Fibroblast of lung (primary cell): ENCODE results near the gene OSBPL6. TPM values are rescaled to one million over a fixed set of nuclear protein-coding genes. Genes with fewer than 3 reads are reported as not detected.

Experiments
- DNase-seq, 2 donors: peaks; one replicate each; pipeline versions ENCODE4 v3.0.0 to v3.0.0-alpha.2; 2010; ENCODE audit warnings: low read depth in 2 of 2
- H2AFZ ChIP-seq: 2 replicates; pipeline ENCODE4 v1.5.1; 2012; ENCODE audit warnings: low read length, control low read depth, inconsistent platforms
- H3K27ac ChIP-seq: 2 replicates; pipeline ENCODE4 v1.5.1; 2011; ENCODE audit warnings: low read length, control low read depth; ENCODE audit not compliant: insufficient read depth
- H3K27me3 ChIP-seq: 2 replicates; pipeline ENCODE4 v1.5.1; 2011; ENCODE audit warnings: mild to moderate bottlenecking, low read length; ENCODE audit not compliant: control insufficient read depth, insufficient read depth
- H3K36me3 ChIP-seq: 2 replicates; pipeline ENCODE4 v1.5.1; 2011; ENCODE audit warnings: low read length; ENCODE audit not compliant: control insufficient read depth, insufficient read depth
- H3K4me1 ChIP-seq: 2 replicates; pipeline ENCODE4 v1.5.1; 2011; ENCODE audit warnings: low read length; ENCODE audit not compliant: control insufficient read depth, insufficient read depth; ENCODE audit errors: extremely low read depth
- H3K4me2 ChIP-seq: 2 replicates; pipeline ENCODE4 v1.5.1; 2011; ENCODE audit warnings: low read length, control low read depth; ENCODE audit not compliant: insufficient read depth; ENCODE audit errors: extremely low read depth
- H3K4me3 ChIP-seq, 4 experiments: fragments of 200-600 bp in 1 of 4; sonication (generic) in 1 of 4; replicated peaks in 1 of 4; 2 replicates each; pipeline ENCODE4 v1.5.1; 2011 to 2016; ENCODE audit warnings: low read length in 4 of 4, low read depth in 3 of 4, mild to moderate bottlenecking in 3 of 4, control low read depth in 2 of 4, inconsistent platforms in 1 of 4, mixed read lengths in 1 of 4; ENCODE audit not compliant: insufficient read depth in 1 of 4; ENCODE audit errors: control extremely low read depth in 1 of 4
- H3K79me2 ChIP-seq: 2 replicates; pipeline ENCODE4 v1.5.1; 2012; ENCODE audit warnings: mild to moderate bottlenecking, low read length, inconsistent platforms; ENCODE audit not compliant: control insufficient read depth, insufficient read depth
- H3K9ac ChIP-seq: 2 replicates; pipeline ENCODE4 v1.5.1; 2011; ENCODE audit warnings: mild to moderate bottlenecking, low read length, control low read depth; ENCODE audit not compliant: insufficient read depth
- H3K9me3 ChIP-seq: 2 replicates; pipeline ENCODE4 v1.5.1; 2012; ENCODE audit warnings: low read depth, low read length; ENCODE audit not compliant: control insufficient read depth, insufficient read depth
- H4K20me1 ChIP-seq: 2 replicates; pipeline ENCODE4 v1.5.1; 2011; ENCODE audit warnings: low read length; ENCODE audit not compliant: control insufficient read depth, insufficient read depth; ENCODE audit errors: extremely low read depth
- EZH2 ChIP-seq: IDR thresholded peaks from 2 replicates; pipeline ENCODE4 v1.5.1; 2012; ENCODE audit warnings: low read length, control low read depth, mild to moderate bottlenecking; ENCODE audit errors: missing control alignments
- polyA plus RNA-seq, 2 donors: library from polyadenylated mRNA; depleted of rRNA in 1 of 2; stranded (reverse) in 1 of 2; unstranded in 1 of 2; fragments of >200 nt; gene quantifications; 2 replicates each; pipeline ENCODE4 v1.2.1, GENCODE V29; 2011 to 2012; ENCODE audit warnings: missing spikeins in 1 of 2
- total RNA-seq: library from RNA; depleted of rRNA; stranded (reverse); fragments of >200 nt; gene quantifications from 2 replicates; pipeline ENCODE4 v1.2.1, GENCODE V29; 2014
- TF ChIP-seq, protein P1 (sequence below), 2 donors: IDR thresholded peaks in 1 of 2; conservative IDR thresholded peaks in 1 of 2; 1 replicate in 1 of 2; 2 replicates in 1 of 2; pipeline ENCODE4 v1.5.1; 2011 to 2012; ENCODE audit warnings: low read length in 2 of 2, control low read depth in 1 of 2, inconsistent platforms in 1 of 2, low read depth in 1 of 2, mild to moderate bottlenecking in 1 of 2

OSBPL6 gene
- total and polyA plus RNA-seq, 2 donors (not counting 1 experiment from before 2014, with no cell fraction given): 1.0 to 5.3 TPM

- H2AFZ ChIP-seq: no peak overlapping the region
- peaks cover 3% of the 10 kb centered on the region for H3K4me1 ChIP-seq
- no peak for TF ChIP-seq EZH2
- TF ChIP-seq, protein P1, sequence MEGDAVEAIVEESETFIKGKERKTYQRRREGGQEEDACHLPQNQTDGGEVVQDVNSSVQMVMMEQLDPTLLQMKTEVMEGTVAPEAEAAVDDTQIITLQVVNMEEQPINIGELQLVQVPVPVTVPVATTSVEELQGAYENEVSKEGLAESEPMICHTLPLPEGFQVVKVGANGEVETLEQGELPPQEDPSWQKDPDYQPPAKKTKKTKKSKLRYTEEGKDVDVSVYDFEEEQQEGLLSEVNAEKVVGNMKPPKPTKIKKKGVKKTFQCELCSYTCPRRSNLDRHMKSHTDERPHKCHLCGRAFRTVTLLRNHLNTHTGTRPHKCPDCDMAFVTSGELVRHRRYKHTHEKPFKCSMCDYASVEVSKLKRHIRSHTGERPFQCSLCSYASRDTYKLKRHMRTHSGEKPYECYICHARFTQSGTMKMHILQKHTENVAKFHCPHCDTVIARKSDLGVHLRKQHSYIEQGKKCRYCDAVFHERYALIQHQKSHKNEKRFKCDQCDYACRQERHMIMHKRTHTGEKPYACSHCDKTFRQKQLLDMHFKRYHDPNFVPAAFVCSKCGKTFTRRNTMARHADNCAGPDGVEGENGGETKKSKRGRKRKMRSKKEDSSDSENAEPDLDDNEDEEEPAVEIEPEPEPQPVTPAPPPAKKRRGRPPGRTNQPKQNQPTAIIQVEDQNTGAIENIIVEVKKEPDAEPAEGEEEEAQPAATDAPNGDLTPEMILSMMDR (conservative IDR thresholded peaks at IDR 0.05 in 1 of 2, IDR thresholded peaks at IDR 0.05 in 1 of 2; ENCODE audit: low read depth in 1 of 2, low read length in 2 of 2): no peak
- no peaks in the 10 kb centered on the region for H3K27me3 ChIP-seq
- H3K9me3 ChIP-seq: no peaks in the 10 kb centered on the region
- H3K4me2 ChIP-seq: no peak overlapping the region
- H3K4me3 ChIP-seq: no peak overlapping the region
- H4K20me1 ChIP-seq: no peaks in the 10 kb centered on the region
- no peak for DNase-seq
- H3K27ac ChIP-seq: no peak overlapping the region
- no peak overlapping the region for H3K9ac ChIP-seq
- H3K79me2 ChIP-seq: no peaks in the 10 kb centered on the region
- H3K36me3 ChIP-seq: no peaks in the 10 kb centered on the region
Observed at GRCh38 chr2:178417916-178418315, 223.6 kb downstream of the OSBPL6 start.

DNA sequence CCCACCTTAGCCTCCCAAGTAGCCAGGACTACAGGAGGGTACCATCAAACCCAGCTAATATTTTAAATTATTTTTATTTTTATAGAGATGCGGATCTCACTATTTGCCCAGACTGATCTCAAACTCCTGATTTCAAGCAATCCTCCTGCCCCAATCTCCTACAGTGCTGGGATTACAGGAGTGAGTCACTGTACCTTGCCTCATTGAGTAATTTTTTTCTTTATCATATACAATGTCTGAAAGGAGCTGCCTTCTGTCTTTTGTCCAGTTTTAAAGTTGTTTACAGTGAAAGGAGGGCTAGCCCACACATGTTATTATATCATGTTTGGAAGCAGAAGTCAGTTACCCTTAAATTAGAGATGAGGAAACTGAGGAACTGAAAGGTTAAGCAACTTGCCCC lies 224.1 kb downstream of the OSBPL6 start:
- Histone ChIP-seq H3K36me3 (no peaks in the 10 kb centered on the region), H2AFZ (no peak overlapping the region), H3K4me2 (no peak overlapping the region), H3K4me1 (peaks cover 3% of the 10 kb centered on the region), H3K79me2 (no peaks in the 10 kb centered on the region), H3K9ac (no peak overlapping the region), H3K4me3 (no peak overlapping the region), H3K9me3 (no peaks in the 10 kb centered on the region), H4K20me1 (no peaks in the 10 kb centered on the region), H3K27ac (no peak overlapping the region), H3K27me3 (no peaks in the 10 kb centered on the region)
- TF ChIP-seq, protein P1 (conservative IDR thresholded peaks at IDR 0.05 in 1 of 2, IDR thresholded peaks at IDR 0.05 in 1 of 2; ENCODE audit: low read depth in 1 of 2, low read length in 2 of 2): no peak
- TF ChIP-seq EZH2: no peak
- DNase-seq: peak in 1 of 2 donors; percentile 21

GRCh38 chr2:178419123-178419522 lies 224.8 kb downstream of the OSBPL6 start:
- no peaks in the 10 kb centered on the region for H3K79me2 ChIP-seq
- H3K4me1 ChIP-seq: peaks cover 3% of the 10 kb centered on the region
- H3K9me3 ChIP-seq: no peaks in the 10 kb centered on the region
- no peak overlapping the region for H3K27ac ChIP-seq
- H3K27me3 ChIP-seq: no peaks in the 10 kb centered on the region
- no peak overlapping the region for H3K4me2 ChIP-seq
- H3K9ac ChIP-seq: no peak overlapping the region
- no peaks in the 10 kb centered on the region for H3K36me3 ChIP-seq
- no peak overlapping the region for H3K4me3 ChIP-seq
- TF ChIP-seq, protein P1 (conservative IDR thresholded peaks at IDR 0.05 in 1 of 2, IDR thresholded peaks at IDR 0.05 in 1 of 2; ENCODE audit: low read depth in 1 of 2, low read length in 2 of 2): peak; percentile 20 to 41
- TF ChIP-seq EZH2: no peak
- peak in 1 of 2 donors; percentile 59 for DNase-seq
- no peaks in the 10 kb centered on the region for H4K20me1 ChIP-seq
- no peak overlapping the region for H2AFZ ChIP-seq
